ENCODE data around the gene KRT9. TPM values are rescaled to one million over a fixed set of nuclear protein-coding genes. Genes with fewer than 3 reads are reported as not detected.

The KRT9 gene
- total and polyA plus RNA-seq, 8 donors = not detected

DNA sequence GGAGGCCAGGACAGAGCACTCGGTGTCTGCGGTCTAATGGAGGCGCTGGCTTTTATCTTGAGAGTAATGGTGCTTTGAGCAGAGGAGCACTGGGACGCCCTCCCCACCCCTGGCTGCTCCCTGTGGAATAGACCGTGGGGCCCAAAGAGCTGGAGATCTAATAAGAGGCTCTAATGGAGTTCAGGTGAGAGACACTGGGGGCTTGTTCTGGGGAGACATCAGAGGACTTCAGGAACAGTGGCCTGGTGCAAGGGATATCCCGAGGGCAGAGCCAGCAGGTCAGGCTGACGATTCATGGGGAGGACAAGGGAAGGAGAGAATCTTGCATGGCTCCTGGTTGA lies 34.3 kb downstream of the KRT9 start:
- intact Hi-C loops (cut with DNase I) = no loop called here
- ATAC-seq (no peak), DNase-seq (peak in 1 of 4 donors; percentile 22)
- TF ChIP-seq, protein P1, sequence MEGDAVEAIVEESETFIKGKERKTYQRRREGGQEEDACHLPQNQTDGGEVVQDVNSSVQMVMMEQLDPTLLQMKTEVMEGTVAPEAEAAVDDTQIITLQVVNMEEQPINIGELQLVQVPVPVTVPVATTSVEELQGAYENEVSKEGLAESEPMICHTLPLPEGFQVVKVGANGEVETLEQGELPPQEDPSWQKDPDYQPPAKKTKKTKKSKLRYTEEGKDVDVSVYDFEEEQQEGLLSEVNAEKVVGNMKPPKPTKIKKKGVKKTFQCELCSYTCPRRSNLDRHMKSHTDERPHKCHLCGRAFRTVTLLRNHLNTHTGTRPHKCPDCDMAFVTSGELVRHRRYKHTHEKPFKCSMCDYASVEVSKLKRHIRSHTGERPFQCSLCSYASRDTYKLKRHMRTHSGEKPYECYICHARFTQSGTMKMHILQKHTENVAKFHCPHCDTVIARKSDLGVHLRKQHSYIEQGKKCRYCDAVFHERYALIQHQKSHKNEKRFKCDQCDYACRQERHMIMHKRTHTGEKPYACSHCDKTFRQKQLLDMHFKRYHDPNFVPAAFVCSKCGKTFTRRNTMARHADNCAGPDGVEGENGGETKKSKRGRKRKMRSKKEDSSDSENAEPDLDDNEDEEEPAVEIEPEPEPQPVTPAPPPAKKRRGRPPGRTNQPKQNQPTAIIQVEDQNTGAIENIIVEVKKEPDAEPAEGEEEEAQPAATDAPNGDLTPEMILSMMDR (IDR thresholded peaks at IDR 0.05) = no peak
- Histone ChIP-seq H3K4me1 (no peaks in the 10 kb centered on the region), H3K27me3 (peaks cover 0 to 28% of the 10 kb centered on the region in 2 donors), H3K36me3 (no peaks in the 10 kb centered on the region), H3K27ac (no peak overlapping the region), H3K4me3 (no peak overlapping the region), H3K9me3 (no peaks in the 10 kb centered on the region)

DNA sequence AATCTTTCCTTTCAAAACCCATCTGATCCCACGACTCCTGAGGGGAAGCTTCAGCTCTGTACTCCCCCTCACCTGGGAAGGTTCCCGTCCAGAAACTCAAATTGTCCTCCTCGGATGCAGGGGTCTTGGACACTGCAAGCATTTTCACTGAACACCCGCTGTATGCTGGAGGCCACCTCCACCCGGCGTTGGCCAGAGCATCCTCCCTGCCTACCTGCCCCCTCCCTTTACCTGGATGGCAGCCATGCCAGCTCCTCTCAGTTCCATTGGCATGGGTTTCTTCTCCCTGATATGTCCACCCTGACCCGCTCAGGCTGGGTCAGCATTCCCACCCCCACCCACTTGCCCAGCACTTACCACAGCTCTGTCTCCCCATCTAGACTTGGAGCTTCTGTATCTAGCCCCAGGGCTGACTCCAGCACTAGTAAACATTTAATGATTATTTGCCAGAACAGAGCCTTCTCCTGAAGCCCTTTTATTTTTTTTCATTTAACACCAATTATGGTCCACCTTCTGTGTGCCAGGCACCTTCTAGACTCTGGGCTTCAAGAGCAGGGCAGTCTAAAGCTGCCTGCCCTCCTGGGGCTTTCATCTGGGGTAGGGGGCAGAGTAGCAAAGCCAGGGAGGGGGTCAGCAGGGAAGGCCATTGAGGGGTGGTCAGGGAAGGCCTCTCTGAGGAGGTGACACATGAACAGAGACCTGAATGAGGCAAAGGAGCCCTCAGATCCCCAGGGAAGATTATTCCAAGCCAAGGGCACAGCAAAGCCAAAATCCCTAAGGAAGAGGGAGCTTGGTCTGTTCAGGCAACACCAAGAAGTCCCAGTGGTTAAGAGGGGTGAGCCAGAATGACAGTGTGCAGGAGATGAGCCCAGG lies 34.9 kb downstream of the KRT9 start:
- Histone ChIP-seq H3K9me3 (no peaks in the 10 kb centered on the region), H3K36me3 (no peaks in the 10 kb centered on the region), H3K27ac (no peak overlapping the region), H3K4me3 (no peak overlapping the region), H3K27me3 (peaks cover 0 to 32% of the 10 kb centered on the region in 2 donors), H3K4me1 (no peaks in the 10 kb centered on the region)
- ATAC-seq = no peak
- TF ChIP-seq, protein P1 (IDR thresholded peaks at IDR 0.05) = no peak
- DNase-seq = peak in 1 of 4 donors; percentile 24
- intact Hi-C loops (cut with DNase I) = no loop called here

DNA sequence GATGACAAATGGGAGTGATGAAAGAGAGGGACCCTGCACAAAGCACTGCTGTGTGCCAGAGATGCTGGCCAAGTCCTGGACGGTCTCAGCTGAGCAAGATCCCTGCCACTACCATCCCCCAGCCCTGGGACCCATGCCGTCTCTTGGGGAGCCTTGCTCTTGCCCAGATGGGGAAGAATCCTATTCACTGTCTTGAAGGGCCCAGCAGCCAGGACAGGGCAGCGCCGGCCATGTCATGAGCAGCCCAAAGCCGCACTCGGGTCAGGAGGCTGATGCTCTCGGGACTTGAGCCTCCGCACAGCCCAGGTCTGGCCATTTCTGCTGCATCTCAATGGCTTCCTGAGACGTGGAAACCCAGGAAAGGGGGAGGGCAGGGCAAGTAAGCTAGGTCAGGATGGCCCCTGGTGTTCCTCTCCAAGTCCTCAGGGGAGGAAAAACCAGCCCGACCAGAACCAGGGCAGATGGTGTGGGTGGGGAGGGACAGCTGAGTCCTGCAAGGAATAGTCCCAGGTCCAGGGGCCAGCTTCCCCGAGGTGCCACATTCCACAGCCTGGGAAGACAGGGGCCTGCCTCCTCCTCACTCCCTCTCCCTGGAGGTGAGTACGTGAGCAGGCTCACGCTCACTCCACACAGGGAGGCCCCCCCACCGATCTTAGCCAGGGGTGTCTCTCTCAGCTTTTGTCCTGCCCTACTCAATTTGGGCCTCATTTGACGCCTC lies 35.9 kb downstream of the KRT9 start:
- ATAC-seq (peak; percentile 60), DNase-seq (peak in 2 of 4 donors; percentile 4 to 64)
- Histone ChIP-seq H3K27ac (no peak overlapping the region), H3K4me3 (no peak overlapping the region), H3K36me3 (no peaks in the 10 kb centered on the region), H3K4me1 (no peaks in the 10 kb centered on the region), H3K27me3 (peaks cover 0 to 42% of the 10 kb centered on the region in 2 donors), H3K9me3 (no peaks in the 10 kb centered on the region)
- TF ChIP-seq, protein P1 (IDR thresholded peaks at IDR 0.05) = no peak
- intact Hi-C loops (cut with DNase I) = no loop called here

GRCh38 chr17:41534899-41535546 lies 36.8 kb downstream of the KRT9 start:
- no peak for ATAC-seq
- no peaks in the 10 kb centered on the region for H3K4me1 ChIP-seq
- no peaks in the 10 kb centered on the region for H3K9me3 ChIP-seq
- intact Hi-C loops (cut with DNase I) = no loop called here
- TF ChIP-seq, protein P1 (IDR thresholded peaks at IDR 0.05) = no peak
- H3K27me3 ChIP-seq = peaks cover 0 to 51% of the 10 kb centered on the region in 2 donors
- no peak for DNase-seq
- H3K4me3 ChIP-seq = no peak overlapping the region
- H3K27ac ChIP-seq = no peak overlapping the region
- no peaks in the 10 kb centered on the region for H3K36me3 ChIP-seq

GRCh38 chr17:41533613-41534012 lies 38.2 kb downstream of the KRT9 start:
- intact Hi-C loops (cut with DNase I) = no loop called here
- TF ChIP-seq, protein P1 (IDR thresholded peaks at IDR 0.05) = no peak
- Histone ChIP-seq H3K4me3 (no peak overlapping the region), H3K36me3 (no peaks in the 10 kb centered on the region), H3K4me1 (no peaks in the 10 kb centered on the region), H3K9me3 (no peaks in the 10 kb centered on the region), H3K27me3 (peaks cover 0 to 60% of the 10 kb centered on the region in 2 donors), H3K27ac (no peak overlapping the region)
- ATAC-seq (no peak), DNase-seq (no peak)

Measured in left lung (tissue), 10 donors.